GM19025 (cell line): ENCODE data around the gene CHST14.
A peak's percentile ranks its signal among the peaks of the same experiment; 100 is the strongest.
"Not testable (repeated sequence)": the region's sequence is repeated elsewhere in the genome, so short reads cannot be mapped to it uniquely, and the experiment has no call there.

Experiments
- ATAC-seq: cut with Tn5 transposase; IDR thresholded peaks from one replicate; pipeline ENCODE4 v1.9.1; 2021; ENCODE audit warnings: mild to moderate bottlenecking, low read depth, moderate library complexity; ENCODE audit not compliant: unreplicated experiment

Gene CHST14

GRCh38 chr15:40440743-40441564 is 29.8 kb upstream of the CHST14 start, which contains the start of gene BAHD1:
TSS of gene BAHD1 (plus strand) at chr15:40440953. CDS start at chr15:40458465, 17,512 bp downstream.
- ATAC-seq: peak; percentile 92

- peak; percentile 7 for ATAC-seq
Observed at GRCh38 chr15:40441565-40442531, 28.9 kb upstream of the CHST14 start.

DNA sequence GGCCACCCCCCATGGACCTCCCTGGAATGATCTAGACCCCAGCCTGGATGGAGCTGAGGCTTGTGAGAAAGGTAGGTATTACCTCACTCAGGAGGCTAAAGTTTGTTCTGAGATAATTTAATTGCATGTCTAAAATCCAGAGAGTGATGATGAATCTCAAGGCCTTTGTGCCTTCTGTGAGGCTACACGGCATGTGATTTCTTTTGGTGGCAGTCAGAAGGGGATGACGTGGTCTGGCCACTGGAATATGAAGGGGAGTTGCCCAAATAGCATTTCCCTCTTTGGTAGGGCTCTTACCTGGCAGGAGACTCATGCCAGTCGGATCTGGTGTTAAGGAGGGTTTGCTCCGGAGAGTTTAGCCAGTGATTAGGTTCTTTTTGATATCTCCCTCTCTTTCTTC is 27.5 kb upstream of the CHST14 start:
- ATAC-seq: no peak

DNA sequence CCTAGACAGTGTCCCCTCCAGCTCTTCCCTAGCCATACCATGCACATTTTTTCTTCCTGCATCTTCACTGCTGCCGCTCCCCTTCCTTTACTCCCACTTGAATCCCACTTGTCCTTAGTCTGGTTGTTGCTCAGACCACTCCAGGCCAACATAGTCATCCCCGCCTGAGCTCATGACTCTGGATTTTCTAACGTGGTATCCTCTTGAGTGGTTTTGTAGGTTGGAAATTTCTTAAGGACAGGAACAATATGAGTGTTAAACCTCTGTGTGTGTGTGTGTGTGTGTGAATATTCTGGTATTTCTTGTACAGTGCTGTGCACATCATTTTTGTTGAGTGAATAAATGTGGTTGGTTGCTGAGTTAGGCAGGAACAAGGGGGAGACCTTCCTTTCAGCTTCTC is 26.9 kb upstream of the CHST14 start:
- ATAC-seq: no peak

DNA sequence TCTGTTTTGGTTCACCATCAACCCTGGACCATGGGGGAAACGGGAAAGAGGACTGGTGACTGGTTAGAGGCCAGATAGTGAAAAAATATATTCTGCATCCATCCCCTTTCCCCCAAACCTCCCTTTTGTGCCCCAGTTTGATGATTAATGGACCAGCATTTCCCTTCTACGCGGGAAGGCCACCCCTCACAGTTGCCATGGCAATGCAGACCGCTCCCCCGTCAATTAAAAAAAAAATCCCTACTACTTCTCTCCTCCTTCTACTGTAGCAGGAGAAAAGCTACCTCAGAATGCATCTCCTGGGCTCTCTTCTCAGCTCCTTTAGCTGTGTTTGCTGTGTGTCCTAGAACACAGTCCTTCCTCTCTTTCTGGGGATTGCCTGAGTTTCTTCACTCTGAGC is 26.0 kb upstream of the CHST14 start:
- ATAC-seq: no peak

DNA sequence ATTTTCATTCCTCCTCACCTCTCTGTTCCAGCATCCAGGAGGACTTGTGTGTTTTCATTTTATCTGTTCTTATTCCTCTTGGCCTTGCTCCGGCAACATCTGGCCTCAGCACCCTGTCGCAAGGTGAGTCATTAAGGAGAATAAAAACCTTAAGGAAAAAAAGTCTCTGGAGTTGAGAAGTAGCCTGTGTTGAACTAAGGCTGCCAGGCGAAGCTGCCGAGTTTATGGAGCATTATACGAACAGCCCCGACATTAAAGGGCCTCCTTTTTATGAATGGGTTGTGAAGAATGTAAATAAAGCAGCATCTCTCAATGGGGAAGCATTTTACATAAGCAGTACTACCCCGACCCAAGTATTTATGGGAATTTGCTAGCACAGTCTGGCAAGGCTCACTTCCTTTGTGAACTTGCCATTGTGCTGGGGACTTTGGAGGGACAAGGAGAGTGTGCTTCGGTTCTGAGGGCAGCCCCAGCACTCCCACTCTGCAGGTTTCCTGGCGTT is 25.3 kb upstream of the CHST14 start:
- no peak for ATAC-seq

GRCh38 chr15:40446144-40446543 is 24.6 kb upstream of the CHST14 start:
- no peak for ATAC-seq

DNA sequence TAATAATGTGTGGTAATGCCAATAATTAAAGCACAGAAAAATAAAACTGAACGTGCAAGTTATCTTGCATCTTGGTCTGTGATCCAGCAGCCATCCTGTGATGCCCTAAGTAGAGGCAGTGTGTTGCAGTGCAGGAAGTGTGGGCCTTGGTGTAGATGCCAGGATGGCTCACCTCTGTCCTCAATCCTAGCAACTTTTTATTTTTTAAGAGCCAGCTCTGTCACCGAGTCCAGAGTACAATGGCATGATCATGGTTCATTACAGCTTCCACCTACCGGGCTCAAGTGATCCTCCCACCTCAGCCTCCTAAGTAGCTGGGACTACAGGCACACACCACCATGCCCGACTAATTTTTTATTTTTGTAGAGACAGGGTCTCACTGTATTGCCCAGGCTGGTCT is 22.4 kb upstream of the CHST14 start:
- ATAC-seq: no peak

GRCh38 chr15:40449275-40449674 is 21.5 kb upstream of the CHST14 start:
- no peak for ATAC-seq

DNA sequence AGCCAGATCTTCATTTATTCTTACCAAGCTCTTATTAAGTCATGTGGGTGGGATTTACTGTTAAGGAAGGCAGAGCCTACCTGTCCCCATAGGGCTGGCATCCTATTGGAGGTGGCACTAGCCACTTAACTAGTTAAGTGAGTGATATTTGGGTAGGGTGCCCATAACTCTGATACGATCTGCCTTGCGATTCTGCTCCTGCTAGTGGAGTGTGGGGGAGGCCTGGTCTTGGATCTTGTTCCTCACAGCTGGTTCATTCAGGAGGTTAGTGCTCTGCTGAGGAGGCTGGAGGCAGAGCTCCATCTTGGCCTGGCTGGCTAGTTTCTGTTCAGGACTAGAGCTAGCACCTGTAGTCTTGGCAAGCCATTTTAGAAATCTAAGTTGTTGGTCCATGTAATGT is 20.7 kb upstream of the CHST14 start:
- no peak for ATAC-seq

DNA sequence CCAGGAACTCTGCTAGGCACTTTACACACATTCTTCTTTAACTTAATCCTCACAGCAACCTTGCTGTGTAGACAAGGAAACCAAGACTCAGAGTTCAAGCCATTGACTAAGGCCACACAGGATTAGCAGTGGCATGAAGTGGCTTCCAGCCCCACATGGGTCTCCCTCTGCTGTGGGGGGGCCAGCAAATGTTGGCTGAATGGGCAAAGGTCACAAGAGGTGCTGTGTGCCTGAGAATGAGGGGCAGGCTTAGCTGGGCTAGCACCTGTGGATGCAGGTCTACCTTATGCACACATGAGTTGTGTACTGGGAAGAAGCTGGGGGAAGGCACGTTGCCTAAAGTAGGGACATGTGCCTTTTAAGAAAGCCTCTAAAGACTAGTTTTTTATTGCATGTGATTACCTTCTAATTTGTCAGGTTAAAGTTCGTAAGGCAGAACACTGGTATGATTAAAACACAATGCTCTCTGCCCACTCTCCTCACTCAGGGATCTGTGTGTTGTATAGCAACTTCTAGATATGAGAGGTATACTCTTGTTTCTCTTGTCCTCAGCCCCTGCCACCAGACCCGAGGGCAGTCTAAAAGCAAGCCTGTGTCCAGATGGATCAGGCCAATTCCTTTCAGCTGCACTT is 19.1 kb upstream of the CHST14 start:
- ATAC-seq: no peak

GRCh38 chr15:40452296-40453090 is 18.3 kb upstream of the CHST14 start:
- ATAC-seq: peak; percentile 48

DNA sequence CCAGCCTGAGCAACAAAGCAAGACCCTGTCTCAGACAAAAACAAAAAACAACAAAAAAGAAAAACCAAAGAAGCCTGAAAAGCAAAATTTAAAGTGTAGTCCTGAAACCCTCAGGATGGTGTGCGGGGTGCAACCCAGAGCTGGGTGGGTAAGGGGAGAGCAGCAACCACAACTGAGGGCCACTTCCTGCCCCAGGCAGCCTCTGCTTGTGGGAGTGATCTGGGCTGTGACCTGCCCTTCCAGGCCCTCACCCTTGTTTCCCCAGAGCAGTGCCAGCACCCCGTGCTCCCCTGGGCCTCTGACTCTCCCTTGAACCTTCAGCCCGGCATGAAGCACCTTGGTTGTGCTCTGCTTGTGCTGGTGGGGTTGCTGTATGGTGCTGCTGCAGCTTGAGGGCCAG is 16.8 kb upstream of the CHST14 start:
- ATAC-seq: not testable (repeated sequence)

GRCh38 chr15:40454904-40455391 is 15.8 kb upstream of the CHST14 start:
- ATAC-seq: no peak

DNA sequence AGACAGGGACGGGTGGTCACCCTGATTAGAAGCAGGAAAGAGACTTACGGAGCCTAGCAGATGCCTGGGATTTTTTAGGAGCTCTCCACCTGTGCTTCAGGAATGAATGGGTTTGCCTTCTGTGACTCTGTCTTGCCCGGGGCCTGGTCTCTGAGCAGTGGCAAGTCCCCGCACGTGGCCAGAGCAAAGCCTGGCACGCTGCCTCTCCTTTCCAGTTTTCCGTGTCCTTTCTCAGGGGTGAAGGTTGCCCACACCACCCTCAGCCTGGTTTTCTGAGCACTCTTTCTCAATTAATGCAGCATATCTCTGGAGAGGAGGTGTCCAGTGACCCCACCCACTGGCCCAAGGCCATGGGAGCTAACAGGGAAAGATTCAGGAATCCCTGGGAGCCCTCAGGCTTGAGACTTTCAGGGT is 14.5 kb upstream of the CHST14 start:
- no peak for ATAC-seq

- ATAC-seq: no peak
Observed at GRCh38 chr15:40456738-40457137, 14.0 kb upstream of the CHST14 start.

GRCh38 chr15:40458495-40459371 is 12.1 kb upstream of the CHST14 start:
- ATAC-seq: no peak

- ATAC-seq: no peak
Observed at GRCh38 chr15:40459391-40460015, 11.3 kb upstream of the CHST14 start.
